Fibroblast of lung (primary cell): Measurements from ENCODE around the gene CPE. TPM values are rescaled to one million over a fixed set of nuclear protein-coding genes. Genes with fewer than 3 reads are reported as not detected.

Source experiments
- DNase-seq, 2 donors: peaks; one replicate each; pipeline versions ENCODE4 v3.0.0 to v3.0.0-alpha.2; 2010; ENCODE audit warnings: low read depth in 2 of 2
- H2AFZ ChIP-seq: 2 replicates; pipeline ENCODE4 v1.5.1; 2012; ENCODE audit warnings: low read length, control low read depth, inconsistent platforms
- H3K27ac ChIP-seq: 2 replicates; pipeline ENCODE4 v1.5.1; 2011; ENCODE audit warnings: low read length, control low read depth; ENCODE audit not compliant: insufficient read depth
- H3K27me3 ChIP-seq: 2 replicates; pipeline ENCODE4 v1.5.1; 2011; ENCODE audit warnings: mild to moderate bottlenecking, low read length; ENCODE audit not compliant: control insufficient read depth, insufficient read depth
- H3K36me3 ChIP-seq: 2 replicates; pipeline ENCODE4 v1.5.1; 2011; ENCODE audit warnings: low read length; ENCODE audit not compliant: control insufficient read depth, insufficient read depth
- H3K4me1 ChIP-seq: 2 replicates; pipeline ENCODE4 v1.5.1; 2011; ENCODE audit warnings: low read length; ENCODE audit not compliant: control insufficient read depth, insufficient read depth; ENCODE audit errors: extremely low read depth
- H3K4me2 ChIP-seq: 2 replicates; pipeline ENCODE4 v1.5.1; 2011; ENCODE audit warnings: low read length, control low read depth; ENCODE audit not compliant: insufficient read depth; ENCODE audit errors: extremely low read depth
- H3K4me3 ChIP-seq, 4 experiments: fragments of 200-600 bp in 1 of 4; sonication (generic) in 1 of 4; replicated peaks in 1 of 4; 2 replicates each; pipeline ENCODE4 v1.5.1; 2011 to 2016; ENCODE audit warnings: low read length in 4 of 4, low read depth in 3 of 4, mild to moderate bottlenecking in 3 of 4, control low read depth in 2 of 4, inconsistent platforms in 1 of 4, mixed read lengths in 1 of 4; ENCODE audit not compliant: insufficient read depth in 1 of 4; ENCODE audit errors: control extremely low read depth in 1 of 4
- H3K79me2 ChIP-seq: 2 replicates; pipeline ENCODE4 v1.5.1; 2012; ENCODE audit warnings: mild to moderate bottlenecking, low read length, inconsistent platforms; ENCODE audit not compliant: control insufficient read depth, insufficient read depth
- H3K9ac ChIP-seq: 2 replicates; pipeline ENCODE4 v1.5.1; 2011; ENCODE audit warnings: mild to moderate bottlenecking, low read length, control low read depth; ENCODE audit not compliant: insufficient read depth
- H3K9me3 ChIP-seq: 2 replicates; pipeline ENCODE4 v1.5.1; 2012; ENCODE audit warnings: low read depth, low read length; ENCODE audit not compliant: control insufficient read depth, insufficient read depth
- H4K20me1 ChIP-seq: 2 replicates; pipeline ENCODE4 v1.5.1; 2011; ENCODE audit warnings: low read length; ENCODE audit not compliant: control insufficient read depth, insufficient read depth; ENCODE audit errors: extremely low read depth
- CTCF ChIP-seq, 2 donors: IDR thresholded peaks in 1 of 2; conservative IDR thresholded peaks in 1 of 2; 1 replicate in 1 of 2; 2 replicates in 1 of 2; pipeline ENCODE4 v1.5.1; 2011 to 2012; ENCODE audit warnings: low read length in 2 of 2, control low read depth in 1 of 2, inconsistent platforms in 1 of 2, low read depth in 1 of 2, mild to moderate bottlenecking in 1 of 2
- EZH2 ChIP-seq: IDR thresholded peaks from 2 replicates; pipeline ENCODE4 v1.5.1; 2012; ENCODE audit warnings: low read length, control low read depth, mild to moderate bottlenecking; ENCODE audit errors: missing control alignments
- polyA plus RNA-seq, 2 donors: library from polyadenylated mRNA; depleted of rRNA in 1 of 2; stranded (reverse) in 1 of 2; unstranded in 1 of 2; fragments of >200 nt; gene quantifications; 2 replicates each; pipeline ENCODE4 v1.2.1, GENCODE V29; 2011 to 2012; ENCODE audit warnings: missing spikeins in 1 of 2
- total RNA-seq: library from RNA; depleted of rRNA; stranded (reverse); fragments of >200 nt; gene quantifications from 2 replicates; pipeline ENCODE4 v1.2.1, GENCODE V29; 2014

Gene CPE
- total and polyA plus RNA-seq, 2 donors (not counting 1 experiment from before 2014, with no cell fraction given), result 20.2 to 51.7 TPM

GRCh38 chr4:165461159-165461821 is 82.5 kb downstream of the CPE start:
- Histone ChIP-seq H3K4me2 (peak overlapping the region; percentile 16), H4K20me1 (no peaks in the 10 kb centered on the region), H3K4me1 (no peaks in the 10 kb centered on the region), H3K9ac (no peak overlapping the region), H3K27ac (no peak overlapping the region), H3K36me3 (no peaks in the 10 kb centered on the region), H3K79me2 (no peaks in the 10 kb centered on the region), H3K27me3 (no peaks in the 10 kb centered on the region), H3K4me3 (no peak overlapping the region), H2AFZ (peak overlapping the region; percentile 11), H3K9me3 (no peaks in the 10 kb centered on the region)
- no peak for TF ChIP-seq EZH2
- TF ChIP-seq CTCF (conservative IDR thresholded peaks at IDR 0.05 in 1 of 2, IDR thresholded peaks at IDR 0.05 in 1 of 2; ENCODE audit: low read depth in 1 of 2, low read length in 2 of 2), result no peak
- DNase-seq, result peak; percentile 27 to 96

GRCh38 chr4:165462009-165462408 is 83.2 kb downstream of the CPE start:
- H3K27me3 ChIP-seq, result no peaks in the 10 kb centered on the region
- DNase-seq, result no peak
- H3K4me2 ChIP-seq, result no peak overlapping the region
- no peaks in the 10 kb centered on the region for H4K20me1 ChIP-seq
- H3K79me2 ChIP-seq, result no peaks in the 10 kb centered on the region
- H3K9me3 ChIP-seq, result no peaks in the 10 kb centered on the region
- no peak overlapping the region for H3K9ac ChIP-seq
- no peaks in the 10 kb centered on the region for H3K36me3 ChIP-seq
- no peak overlapping the region for H3K4me3 ChIP-seq
- no peak for TF ChIP-seq EZH2
- no peak for TF ChIP-seq CTCF (conservative IDR thresholded peaks at IDR 0.05 in 1 of 2, IDR thresholded peaks at IDR 0.05 in 1 of 2; ENCODE audit: low read depth in 1 of 2, low read length in 2 of 2)
- H3K27ac ChIP-seq, result no peak overlapping the region
- no peaks in the 10 kb centered on the region for H3K4me1 ChIP-seq
- no peak overlapping the region for H2AFZ ChIP-seq

GRCh38 chr4:165464376-165464775 is 85.6 kb downstream of the CPE start:
- Histone ChIP-seq H3K9ac (no peak overlapping the region), H3K4me3 (no peak overlapping the region), H3K4me1 (no peaks in the 10 kb centered on the region), H3K79me2 (no peaks in the 10 kb centered on the region), H3K9me3 (no peaks in the 10 kb centered on the region), H3K36me3 (no peaks in the 10 kb centered on the region), H2AFZ (no peak overlapping the region), H3K27ac (no peak overlapping the region), H3K27me3 (no peaks in the 10 kb centered on the region), H4K20me1 (no peaks in the 10 kb centered on the region), H3K4me2 (no peak overlapping the region)
- TF ChIP-seq EZH2 (no peak), CTCF (conservative IDR thresholded peaks at IDR 0.05 in 1 of 2, IDR thresholded peaks at IDR 0.05 in 1 of 2; ENCODE audit: low read depth in 1 of 2, low read length in 2 of 2) (no peak)
- no peak for DNase-seq
